Measurements from ENCODE around the gene CEP170B. TPM values are rescaled to one million over a fixed set of nuclear protein-coding genes. Genes with fewer than 3 reads are reported as not detected.

Gene CEP170B
- total and polyA plus RNA-seq, 2 of the 13 experiments (the other 11 are each of a cell fraction or from before 2014, with no cell fraction given): 4.3 to 8.8 TPM

GRCh38 chr14:104864267-104865080 lies 594 bp upstream of the CEP170B start (continued):
- TF ChIP-seq ZBTB26 (CRISPR knock-in tag; IDR thresholded peaks at IDR 0.05; ENCODE audit: borderline replicate concordance) (peak; percentile 11; the same call in 1 of the 2 replicates), PITX1 (CRISPR knock-in tag; IDR thresholded peaks at IDR 0.05) (peak; percentile 49; the same call in 1 of the 2 replicates), ZNF329 (CRISPR knock-in tag; IDR thresholded peaks at IDR 0.05; ENCODE audit: low read depth) (no peak), ATF1 (CRISPR knock-in tag; IDR thresholded peaks at IDR 0.05) (no peak), FIP1L1 (IDR thresholded peaks at IDR 0.05; ENCODE audit: borderline replicate concordance, insufficient read depth, low read depth, low read length) (no peak), ZNF674 (CRISPR knock-in tag; IDR thresholded peaks at IDR 0.05; ENCODE audit: low read depth) (no peak), FOXC1 (CRISPR knock-in tag; IDR thresholded peaks at IDR 0.05; ENCODE audit: borderline replicate concordance) (no peak), E2F1 (CRISPR knock-in tag; IDR thresholded peaks at IDR 0.05) (no peak), ZNF839 (CRISPR knock-in tag; IDR thresholded peaks at IDR 0.05; ENCODE audit: borderline replicate concordance) (peak; percentile 68; the same call in 1 of the 2 replicates), ZNF33B (CRISPR knock-in tag; IDR thresholded peaks at IDR 0.05) (no peak), THAP7 (CRISPR knock-in tag; IDR thresholded peaks at IDR 0.05) (no peak), ZNF562 (CRISPR knock-in tag; IDR thresholded peaks at IDR 0.05; ENCODE audit: borderline replicate concordance) (no peak), KLF6 (CRISPR knock-in tag; IDR thresholded peaks at IDR 0.05) (no peak), HNF4A (CRISPR knock-in tag; IDR thresholded peaks at IDR 0.05) (peak; percentile 61), PHF21A (CRISPR knock-in tag; IDR thresholded peaks at IDR 0.05) (peak; percentile 77; the same call in 1 of the 2 replicates), ZNF564 (CRISPR knock-in tag; IDR thresholded peaks at IDR 0.05) (no peak), IKZF5 (CRISPR knock-in tag; IDR thresholded peaks at IDR 0.05) (peak; percentile 52), DDIT3 (CRISPR knock-in tag; IDR thresholded peaks at IDR 0.05) (no peak), REL (CRISPR knock-in tag; conservative IDR thresholded peaks at IDR 0.05) (no peak), ZNF773 (CRISPR knock-in tag; IDR thresholded peaks at IDR 0.05; ENCODE audit: borderline replicate concordance) (0 out of 2 replicates have a peak, but pooled peaks have one; percentile 55), CCDC6 (CRISPR knock-in tag; IDR thresholded peaks at IDR 0.05) (no peak), ZNF75D (CRISPR knock-in tag; IDR thresholded peaks at IDR 0.05; ENCODE audit: borderline replicate concordance) (peak; percentile 24; the same call in 1 of the 2 replicates), ATF7-NPFF (CRISPR knock-in tag; IDR thresholded peaks at IDR 0.05; ENCODE audit: low read depth) (no peak), ZNF335 (CRISPR knock-in tag; IDR thresholded peaks at IDR 0.05) (no peak), ZNF326 (CRISPR knock-in tag; IDR thresholded peaks at IDR 0.05; ENCODE audit: borderline replicate concordance) (no peak), HIVEP1 (CRISPR knock-in tag; IDR thresholded peaks at IDR 0.05) (peak; percentile 87; the same call in 1 of the 2 replicates)
